Measurements from ENCODE around the gene INF2.
A peak's percentile ranks its signal among the peaks of the same experiment; 100 is the strongest.

DNA sequence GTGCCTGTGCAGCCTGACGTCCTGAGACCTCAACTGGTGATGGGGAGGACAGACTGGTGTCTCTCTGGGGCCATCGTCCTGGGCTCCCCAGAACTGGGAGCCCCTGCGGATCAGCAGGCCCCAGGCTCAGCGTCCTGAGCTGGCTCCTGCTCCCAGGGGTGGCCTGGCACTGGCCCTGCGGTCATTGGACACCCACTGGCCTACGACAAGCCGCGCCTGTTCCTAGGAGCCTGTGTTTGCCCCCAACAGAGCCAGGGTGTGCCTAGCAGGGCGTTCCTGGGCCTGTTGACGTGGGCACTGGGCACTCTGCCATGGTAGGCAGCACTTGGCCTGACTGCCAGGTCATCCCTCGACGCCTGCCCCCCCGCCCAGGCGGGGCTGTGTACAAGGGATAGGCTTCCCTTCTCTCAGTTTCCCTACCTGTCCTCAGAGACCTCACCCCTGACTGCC, 43.0 kb downstream of the INF2 start:
- TF ChIP-seq CEBPB (IDR thresholded peaks at IDR 0.05) (no peak), MAX (IDR thresholded peaks at IDR 0.05) (no peak; the same call in 1 of the 2 replicates), ZBTB7A (IDR thresholded peaks at IDR 0.05; ENCODE audit: low read depth) (no peak), NFIC (IDR thresholded peaks at IDR 0.05) (peak; percentile 67), TAF1 (IDR thresholded peaks at IDR 0.05; ENCODE audit: low read depth) (no peak), FOXM1 (IDR thresholded peaks at IDR 0.05; ENCODE audit: borderline replicate concordance, low read depth) (no peak)
- TF ChIP-seq, protein P1, sequence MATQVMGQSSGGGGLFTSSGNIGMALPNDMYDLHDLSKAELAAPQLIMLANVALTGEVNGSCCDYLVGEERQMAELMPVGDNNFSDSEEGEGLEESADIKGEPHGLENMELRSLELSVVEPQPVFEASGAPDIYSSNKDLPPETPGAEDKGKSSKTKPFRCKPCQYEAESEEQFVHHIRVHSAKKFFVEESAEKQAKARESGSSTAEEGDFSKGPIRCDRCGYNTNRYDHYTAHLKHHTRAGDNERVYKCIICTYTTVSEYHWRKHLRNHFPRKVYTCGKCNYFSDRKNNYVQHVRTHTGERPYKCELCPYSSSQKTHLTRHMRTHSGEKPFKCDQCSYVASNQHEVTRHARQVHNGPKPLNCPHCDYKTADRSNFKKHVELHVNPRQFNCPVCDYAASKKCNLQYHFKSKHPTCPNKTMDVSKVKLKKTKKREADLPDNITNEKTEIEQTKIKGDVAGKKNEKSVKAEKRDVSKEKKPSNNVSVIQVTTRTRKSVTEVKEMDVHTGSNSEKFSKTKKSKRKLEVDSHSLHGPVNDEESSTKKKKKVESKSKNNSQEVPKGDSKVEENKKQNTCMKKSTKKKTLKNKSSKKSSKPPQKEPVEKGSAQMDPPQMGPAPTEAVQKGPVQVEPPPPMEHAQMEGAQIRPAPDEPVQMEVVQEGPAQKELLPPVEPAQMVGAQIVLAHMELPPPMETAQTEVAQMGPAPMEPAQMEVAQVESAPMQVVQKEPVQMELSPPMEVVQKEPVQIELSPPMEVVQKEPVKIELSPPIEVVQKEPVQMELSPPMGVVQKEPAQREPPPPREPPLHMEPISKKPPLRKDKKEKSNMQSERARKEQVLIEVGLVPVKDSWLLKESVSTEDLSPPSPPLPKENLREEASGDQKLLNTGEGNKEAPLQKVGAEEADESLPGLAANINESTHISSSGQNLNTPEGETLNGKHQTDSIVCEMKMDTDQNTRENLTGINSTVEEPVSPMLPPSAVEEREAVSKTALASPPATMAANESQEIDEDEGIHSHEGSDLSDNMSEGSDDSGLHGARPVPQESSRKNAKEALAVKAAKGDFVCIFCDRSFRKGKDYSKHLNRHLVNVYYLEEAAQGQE (IDR thresholded peaks at IDR 0.05; ENCODE audit: low read depth): no peak

All from Ishikawa (cell line).